Activated CD8-positive, alpha-beta memory T cell treated with anti-CD3 and anti-CD28 coated beads for 4 hours (primary cell): ENCODE data around the gene ERP44.
"Not testable (repeated sequence)": the region's sequence is repeated elsewhere in the genome, so short reads cannot be mapped to it uniquely, and the experiment has no call there.

Experiments used
- DNase-seq, 2 donors: peaks; one replicate each; pipeline ENCODE4 v3.0.0-alpha.2; 2020; ENCODE audit warnings: low read depth in 2 of 2

ERP44 gene

GRCh38 chr9:100067990-100068389 lies 30.8 kb downstream of the ERP44 start:
- DNase-seq = not testable (repeated sequence)

- DNase-seq = no peak
Measured at GRCh38 chr9:100066539-100066938, 32.3 kb downstream of the ERP44 start.

- no peak for DNase-seq
Measured at GRCh38 chr9:100064872-100065581, 33.8 kb downstream of the ERP44 start.

DNA sequence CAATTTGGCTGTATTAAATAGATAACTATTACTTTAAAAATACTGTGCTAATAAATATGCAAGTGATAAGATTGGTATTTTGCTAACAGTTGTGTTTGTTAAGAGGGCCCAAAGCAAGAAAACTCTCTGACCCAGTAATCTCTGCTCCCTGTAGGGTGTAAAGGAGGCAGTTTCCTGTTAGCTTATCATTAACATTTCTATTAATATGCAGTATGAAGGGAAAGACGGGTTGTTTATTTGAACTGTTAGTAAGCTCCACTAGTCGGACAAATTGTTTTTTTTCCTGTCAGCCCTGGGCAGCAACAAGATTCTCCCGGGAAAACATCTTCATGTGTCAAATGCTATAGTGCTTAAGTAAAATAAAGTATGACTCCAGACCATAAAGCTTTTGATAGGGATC lies 35.6 kb downstream of the ERP44 start:
- DNase-seq = no peak

DNA sequence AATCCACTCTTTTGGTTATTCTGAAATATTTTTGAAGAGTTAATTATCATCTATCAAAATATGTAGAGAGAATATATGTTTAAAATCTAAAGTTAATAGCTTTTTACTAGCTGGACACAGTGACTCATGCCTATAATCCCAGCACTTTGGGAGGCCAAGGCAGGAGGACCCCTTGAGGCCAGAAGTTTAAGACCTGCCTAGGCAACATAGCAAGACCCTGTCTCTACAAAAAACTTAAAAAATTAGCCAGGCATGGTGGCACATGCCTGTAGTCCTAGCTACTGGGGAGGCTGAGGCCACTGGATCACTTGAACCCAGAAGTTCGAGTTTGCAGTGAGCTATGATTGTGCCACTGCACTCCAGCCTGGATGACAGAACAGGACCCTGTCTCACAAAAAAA lies 36.1 kb downstream of the ERP44 start:
- not testable (repeated sequence) for DNase-seq

GRCh38 chr9:100058699-100059579 lies 39.9 kb downstream of the ERP44 start:
- no peak for DNase-seq

GRCh38 chr9:100057624-100058023 lies 41.2 kb downstream of the ERP44 start:
- no peak for DNase-seq

DNA sequence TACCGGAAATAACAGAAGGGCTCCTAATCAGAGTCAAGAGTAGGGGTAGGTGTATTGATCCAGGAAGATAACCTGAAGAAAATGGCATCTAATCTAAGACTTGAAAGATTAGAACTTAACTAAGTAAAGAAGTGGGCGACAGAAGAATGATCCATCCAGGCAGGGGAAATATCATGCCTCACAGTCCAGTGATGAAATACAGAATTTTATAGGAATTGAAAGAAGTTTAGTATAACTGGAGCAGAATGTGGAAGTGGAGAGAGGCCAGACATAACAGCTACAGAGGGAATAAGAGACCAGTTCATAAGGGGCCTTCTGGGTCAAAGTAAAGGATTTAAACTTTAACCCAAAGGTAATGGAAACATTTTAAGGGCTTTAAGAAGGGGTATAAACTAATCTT lies 42.2 kb downstream of the ERP44 start:
- DNase-seq = no peak

- DNase-seq = no peak
Measured at GRCh38 chr9:100052375-100052774, 46.4 kb downstream of the ERP44 start.

DNA sequence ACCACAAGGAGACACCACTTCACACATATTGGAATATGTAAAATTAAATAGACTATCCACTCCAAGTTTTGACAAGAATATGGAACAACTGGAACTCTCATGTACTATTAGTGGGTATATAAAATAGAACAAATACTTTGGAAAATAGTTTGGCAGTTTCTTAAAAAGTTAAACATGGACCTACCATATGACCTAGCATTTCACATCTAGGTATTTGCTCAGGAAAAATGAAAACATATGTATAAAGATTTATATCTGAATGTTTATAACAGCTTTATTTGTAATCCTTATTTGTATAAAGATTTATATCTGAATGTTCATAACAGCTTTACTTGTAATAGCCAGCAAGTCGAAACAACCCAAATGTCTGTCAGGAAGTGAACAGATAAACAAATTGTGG lies 49.2 kb downstream of the ERP44 start:
- no peak for DNase-seq

GRCh38 chr9:100038472-100038871 lies 60.3 kb downstream of the ERP44 start:
- no peak for DNase-seq

DNA sequence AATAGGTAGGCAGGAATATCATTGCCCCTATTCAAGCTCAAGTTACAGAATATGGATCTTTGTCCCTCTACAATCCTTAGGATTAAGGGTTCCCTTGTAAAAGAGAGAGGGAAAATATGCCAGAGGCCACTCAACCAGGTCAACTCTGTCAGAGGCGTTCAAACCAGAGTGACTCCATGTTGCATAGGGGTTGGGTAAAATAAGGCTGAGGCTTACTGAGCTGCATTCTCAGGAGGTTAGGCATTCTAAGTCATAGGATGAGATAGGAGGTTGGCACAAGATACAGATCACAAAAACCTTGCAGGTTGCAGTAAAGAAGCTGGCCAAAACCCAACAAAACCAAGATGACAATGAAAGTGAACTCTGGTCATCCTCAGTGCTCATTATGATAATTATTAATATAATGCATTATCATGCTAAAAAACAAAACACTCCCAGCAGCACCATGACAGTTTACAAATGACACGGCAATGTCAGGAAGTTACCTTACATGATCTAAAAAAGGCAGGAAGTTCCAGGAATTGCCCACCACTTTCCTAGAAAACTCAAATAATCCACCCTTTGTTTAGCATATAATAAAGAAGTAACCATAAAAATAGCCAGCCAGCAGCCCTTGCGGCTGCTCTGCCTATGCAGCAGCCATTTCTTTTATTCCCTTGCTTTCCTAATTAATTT lies 64.8 kb downstream of the ERP44 start:
- DNase-seq = no peak

DNA sequence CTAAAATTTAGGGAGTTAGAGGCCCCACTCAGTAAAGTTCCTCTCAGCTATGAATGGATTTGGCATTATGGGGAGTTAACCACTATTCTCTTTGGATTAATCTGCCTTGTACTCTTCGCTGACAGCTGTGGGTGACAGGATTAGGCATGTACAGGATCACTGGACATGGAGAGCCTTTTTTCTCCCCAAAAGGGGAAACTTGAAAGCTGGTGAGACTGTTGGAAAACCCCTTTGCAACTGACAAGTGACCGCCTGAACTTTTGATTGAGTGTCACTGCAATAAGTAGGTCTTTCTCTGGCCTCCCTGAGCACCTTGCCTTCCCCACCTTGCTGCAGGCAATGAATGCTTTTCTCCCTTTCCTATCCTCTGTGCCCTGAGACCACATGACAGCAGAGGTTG lies 68.3 kb downstream of the ERP44 start:
- DNase-seq = no peak

GRCh38 chr9:100029251-100029650 lies 69.5 kb downstream of the ERP44 start:
- no peak for DNase-seq

DNA sequence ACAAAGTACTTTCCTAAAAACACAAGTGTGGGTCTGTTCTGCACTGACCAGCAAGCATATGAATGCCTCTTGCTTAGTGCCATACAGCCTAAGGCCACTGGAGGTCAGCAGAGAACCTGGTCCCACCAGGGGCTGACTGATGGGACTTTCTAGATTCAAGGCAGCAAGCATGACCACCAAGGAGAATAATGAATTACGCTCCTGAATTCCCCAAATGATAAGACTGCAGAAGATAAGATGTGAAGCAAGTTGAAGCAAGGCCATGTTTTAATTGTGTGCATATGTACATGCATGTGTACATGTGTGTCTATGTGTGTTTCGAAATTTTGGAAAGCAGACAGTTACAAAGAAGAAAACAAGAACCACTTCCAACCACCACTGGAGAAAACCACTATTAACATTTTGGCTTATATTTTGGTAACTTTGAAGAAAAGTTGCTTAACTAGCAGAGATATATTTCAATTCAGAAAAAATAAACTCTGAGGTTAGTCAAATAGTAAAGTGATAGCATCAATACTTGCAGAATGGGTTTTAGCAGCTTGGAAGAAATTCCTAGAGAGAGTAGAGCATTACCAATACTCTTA lies 70.5 kb downstream of the ERP44 start:
- peak; percentile 27 to 34 for DNase-seq

GRCh38 chr9:100027543-100027942 lies 71.3 kb downstream of the ERP44 start:
- no peak for DNase-seq

GRCh38 chr9:100021931-100022330 lies 76.9 kb downstream of the ERP44 start:
- no peak for DNase-seq

- DNase-seq = no peak
Measured at GRCh38 chr9:100020121-100020795, 78.5 kb downstream of the ERP44 start.

GRCh38 chr9:100019541-100019940 lies 79.3 kb downstream of the ERP44 start:
- DNase-seq = no peak

- no peak for DNase-seq
Measured at GRCh38 chr9:100014846-100015245, 84.0 kb downstream of the ERP44 start.

DNA sequence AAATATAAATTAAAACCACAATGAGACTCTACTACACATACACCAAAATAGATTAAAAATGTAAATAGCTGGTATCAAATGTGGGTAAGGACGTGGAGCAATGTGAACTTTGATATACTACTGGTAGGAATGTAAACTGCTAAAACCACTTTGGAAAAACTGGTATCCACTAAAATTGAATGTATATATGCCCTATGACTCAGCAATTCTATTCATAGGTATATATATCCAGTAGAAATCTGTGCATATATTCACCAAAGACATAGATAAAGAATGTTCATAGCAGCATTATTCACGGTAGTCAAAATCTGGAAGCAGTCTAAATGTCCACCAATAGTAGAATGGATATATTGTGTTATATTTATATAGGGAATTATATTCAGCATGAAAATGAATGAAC lies 85.2 kb downstream of the ERP44 start:
- DNase-seq = no peak

- no peak for DNase-seq
Measured at GRCh38 chr9:100012279-100012678, 86.5 kb downstream of the ERP44 start.
